Measurements from ENCODE around the gene BTG2. TPM values are rescaled to one million over a fixed set of nuclear protein-coding genes. Genes with fewer than 3 reads are reported as not detected.
A peak's percentile ranks its signal among the peaks of the same experiment; 100 is the strongest.

BTG2 gene
- total RNA-seq, 1 experiment from 2014 or later = 2.0 TPM

GRCh38 chr1:203273869-203274602 is 31.3 kb upstream of the BTG2 start:
- no peaks in the 10 kb centered on the region for H3K36me3 ChIP-seq
- H3K27me3 ChIP-seq = no peaks in the 10 kb centered on the region; the same call in 1 of the 2 replicates
- no peak for DNase-seq
- H3K9me3 ChIP-seq = no peaks in the 10 kb centered on the region
- H3K4me3 ChIP-seq = no peak overlapping the region

GRCh38 chr1:203274603-203275381 is 30.5 kb upstream of the BTG2 start:
- peak; percentile 76 for DNase-seq

GRCh38 chr1:203275656-203276272 is 29.6 kb upstream of the BTG2 start:
- H3K27me3 ChIP-seq = no peaks in the 10 kb centered on the region
- no peak overlapping the region for H3K4me3 ChIP-seq
- no peak for DNase-seq
- no peaks in the 10 kb centered on the region for H3K9me3 ChIP-seq
- no peaks in the 10 kb centered on the region for H3K36me3 ChIP-seq

More at GRCh38 chr1:203274603-203275381, 30.5 kb upstream of the BTG2 start:
- H3K4me3 ChIP-seq = no peak overlapping the region
- H3K9me3 ChIP-seq = no peaks in the 10 kb centered on the region
- H3K36me3 ChIP-seq = no peaks in the 10 kb centered on the region
- H3K27me3 ChIP-seq = no peaks in the 10 kb centered on the region; the same call in 1 of the 2 replicates

DNA sequence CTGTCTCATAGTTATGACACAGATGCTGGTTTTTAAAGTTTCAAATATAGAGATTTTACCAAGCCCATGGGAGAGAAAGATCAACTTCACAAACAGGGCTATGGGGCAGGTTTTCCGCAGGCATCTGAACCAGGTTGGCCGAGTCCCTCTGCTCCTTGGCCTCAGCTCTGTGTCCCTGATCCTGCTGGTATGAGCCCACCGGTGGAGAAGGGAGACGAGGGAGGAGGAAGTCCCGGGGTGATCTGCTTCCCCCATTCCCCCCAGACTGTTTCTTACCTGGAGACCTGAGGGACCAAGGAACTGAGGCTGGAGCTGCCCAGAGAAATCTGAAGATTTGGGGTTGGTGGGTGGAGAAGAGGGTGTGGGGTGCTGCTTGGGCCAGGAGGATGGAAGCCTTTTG is 28.9 kb upstream of the BTG2 start:
- Histone ChIP-seq H3K9me3 (no peaks in the 10 kb centered on the region), H3K36me3 (no peaks in the 10 kb centered on the region), H3K27me3 (no peaks in the 10 kb centered on the region), H3K4me3 (no peak overlapping the region)
- no peak for DNase-seq

DNA sequence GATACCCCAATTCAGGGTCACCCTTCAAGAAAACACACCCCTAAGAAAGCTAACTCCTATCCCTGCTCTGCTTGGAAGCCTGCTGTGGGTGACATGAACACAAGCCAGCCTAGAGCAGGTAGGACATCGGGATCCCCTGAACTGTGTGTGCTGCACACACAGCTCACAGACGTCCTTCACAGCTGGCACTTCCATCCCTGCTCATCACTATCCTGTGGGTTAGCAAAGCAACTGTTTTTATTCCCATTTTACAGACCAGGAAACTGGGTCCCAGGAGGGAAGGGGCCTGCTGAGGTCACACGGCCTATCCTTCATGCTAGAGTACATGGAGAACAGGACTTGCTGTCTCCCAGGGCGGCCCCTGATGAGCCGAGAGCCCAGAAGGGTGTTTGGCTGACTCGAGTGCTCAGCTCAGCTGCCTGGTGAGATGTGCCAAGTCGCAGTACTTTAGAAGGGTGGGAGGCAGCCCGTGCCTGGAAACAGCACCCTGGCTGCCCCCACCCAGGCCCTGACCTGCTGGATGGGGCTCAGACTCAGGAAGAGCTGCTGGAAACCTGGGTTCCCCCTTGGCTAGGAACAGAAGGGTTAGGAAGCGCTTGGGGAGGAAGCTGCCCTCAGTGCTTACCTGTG is 28.3 kb upstream of the BTG2 start:
- H3K4me3 ChIP-seq = no peak overlapping the region
- DNase-seq = no peak
- H3K36me3 ChIP-seq = no peaks in the 10 kb centered on the region
- H3K9me3 ChIP-seq = no peaks in the 10 kb centered on the region
- no peaks in the 10 kb centered on the region for H3K27me3 ChIP-seq

GRCh38 chr1:203278082-203278884 is 27.0 kb upstream of the BTG2 start:
- Histone ChIP-seq H3K4me3 (no peak overlapping the region), H3K9me3 (no peaks in the 10 kb centered on the region), H3K27me3 (no peaks in the 10 kb centered on the region), H3K36me3 (no peaks in the 10 kb centered on the region)
- DNase-seq = peak; percentile 79

- no peak for DNase-seq
- no peaks in the 10 kb centered on the region for H3K27me3 ChIP-seq
- no peaks in the 10 kb centered on the region for H3K36me3 ChIP-seq
- no peaks in the 10 kb centered on the region for H3K9me3 ChIP-seq
- H3K4me3 ChIP-seq = no peak overlapping the region
Measured at GRCh38 chr1:203278885-203279406, 26.4 kb upstream of the BTG2 start.

DNA sequence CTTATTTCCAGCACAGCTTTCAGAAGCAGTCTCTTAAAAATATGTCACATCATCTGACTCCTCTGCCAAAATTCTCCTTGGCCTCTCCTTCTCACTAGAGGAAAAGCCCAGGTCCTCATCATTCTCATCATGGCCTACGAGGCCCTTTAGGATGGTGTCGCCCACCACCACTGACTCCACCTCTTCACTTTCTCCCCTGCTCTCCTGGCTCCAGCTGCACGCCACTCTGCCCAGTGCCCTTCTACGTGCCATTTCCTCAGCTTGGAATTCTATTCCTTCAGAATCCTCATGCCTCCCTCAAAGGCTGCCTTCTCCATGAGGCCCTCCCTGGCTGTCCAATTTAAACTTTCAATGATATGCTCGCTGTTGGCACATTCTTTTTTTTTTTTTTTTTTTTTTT is 25.3 kb upstream of the BTG2 start:
- Histone ChIP-seq H3K4me3 (no peak overlapping the region), H3K9me3 (no peaks in the 10 kb centered on the region), H3K36me3 (no peaks in the 10 kb centered on the region), H3K27me3 (no peaks in the 10 kb centered on the region)
- no peak for DNase-seq

GRCh38 chr1:203281033-203281432 is 24.3 kb upstream of the BTG2 start:
- Histone ChIP-seq H3K4me3 (no peak overlapping the region), H3K9me3 (no peaks in the 10 kb centered on the region), H3K27me3 (no peaks in the 10 kb centered on the region), H3K36me3 (no peaks in the 10 kb centered on the region)
- DNase-seq = no peak

DNA sequence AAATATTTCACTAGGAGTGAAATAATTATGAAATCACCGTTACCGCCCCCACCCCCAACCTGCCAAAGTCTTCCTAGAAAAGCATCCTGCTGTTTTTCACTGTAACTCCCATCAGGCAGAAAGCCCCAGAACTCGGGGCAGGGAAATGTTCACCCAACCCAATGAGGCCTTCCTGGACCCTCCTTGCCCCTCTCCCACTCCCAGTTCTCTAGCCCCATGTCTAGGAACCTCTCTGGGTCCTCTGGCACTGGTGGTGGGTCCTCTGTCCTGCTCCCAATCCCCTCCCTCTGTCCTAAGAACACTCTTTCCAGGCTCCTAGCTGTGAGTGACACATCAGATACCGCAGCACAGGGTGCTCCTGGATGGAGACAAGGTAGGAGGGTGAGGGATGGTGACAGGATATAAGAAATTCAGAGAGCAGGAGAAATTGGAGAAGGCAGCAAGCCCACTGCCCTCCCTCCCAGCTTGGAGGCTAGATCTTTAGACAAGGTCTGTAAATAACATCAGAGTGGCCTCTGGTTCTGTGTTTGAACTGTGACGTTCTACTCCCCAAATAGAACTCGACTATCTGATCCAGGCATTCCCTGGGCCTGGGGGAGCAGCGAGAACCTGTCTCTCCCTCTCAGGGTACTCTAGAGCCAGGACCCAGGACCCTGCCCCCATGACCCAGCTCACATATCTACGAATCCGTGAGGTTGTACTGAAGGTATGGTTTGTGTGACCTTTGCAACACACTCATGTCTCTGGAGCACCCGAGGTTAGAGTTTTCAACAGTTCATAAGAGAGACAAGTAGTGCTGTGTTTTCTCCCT is 23.3 kb upstream of the BTG2 start:
- DNase-seq = no peak
- Histone ChIP-seq H3K27me3 (no peaks in the 10 kb centered on the region), H3K36me3 (no peaks in the 10 kb centered on the region), H3K9me3 (no peaks in the 10 kb centered on the region), H3K4me3 (no peak overlapping the region)

DNA sequence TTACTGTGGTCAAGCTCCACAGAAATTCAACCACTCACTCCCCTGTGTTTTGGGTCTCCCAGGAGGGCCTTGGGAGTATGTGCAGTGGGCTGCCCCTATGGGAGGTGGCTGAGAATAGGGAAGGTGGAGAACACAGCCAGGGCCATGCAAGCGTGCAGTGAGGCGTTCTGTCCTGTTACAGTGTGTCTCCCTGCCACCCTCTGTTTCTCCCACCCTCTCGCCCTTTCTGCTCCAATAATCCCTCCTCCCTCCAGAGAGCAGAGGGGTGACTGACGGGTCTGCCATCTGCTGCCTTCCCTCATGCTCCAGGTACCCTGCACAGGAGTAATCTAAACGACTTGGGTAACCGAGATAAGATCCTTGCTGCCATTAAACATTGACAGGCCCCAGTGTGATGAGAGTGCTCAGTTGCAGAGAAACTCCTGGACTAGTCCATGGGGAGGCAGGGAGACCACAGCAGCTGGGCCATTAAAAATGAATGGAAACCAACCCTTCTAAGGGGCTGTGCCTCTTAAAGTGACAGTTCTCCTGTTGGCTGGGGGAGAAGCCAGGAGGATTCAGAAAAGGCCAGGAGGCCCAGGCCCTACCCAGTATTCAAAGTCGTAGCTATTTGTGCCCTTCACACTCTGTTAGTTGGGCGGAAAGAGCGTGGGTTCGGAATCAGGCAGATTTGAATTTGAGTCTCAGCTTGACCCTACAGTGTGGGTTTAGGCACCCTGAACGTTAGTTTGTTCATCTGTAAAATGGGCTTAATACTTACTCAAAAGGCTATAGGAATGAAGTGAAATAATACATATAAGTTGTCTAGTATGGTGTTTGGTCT is 22.4 kb upstream of the BTG2 start:
- DNase-seq = no peak
- H3K27me3 ChIP-seq = no peaks in the 10 kb centered on the region

DNA sequence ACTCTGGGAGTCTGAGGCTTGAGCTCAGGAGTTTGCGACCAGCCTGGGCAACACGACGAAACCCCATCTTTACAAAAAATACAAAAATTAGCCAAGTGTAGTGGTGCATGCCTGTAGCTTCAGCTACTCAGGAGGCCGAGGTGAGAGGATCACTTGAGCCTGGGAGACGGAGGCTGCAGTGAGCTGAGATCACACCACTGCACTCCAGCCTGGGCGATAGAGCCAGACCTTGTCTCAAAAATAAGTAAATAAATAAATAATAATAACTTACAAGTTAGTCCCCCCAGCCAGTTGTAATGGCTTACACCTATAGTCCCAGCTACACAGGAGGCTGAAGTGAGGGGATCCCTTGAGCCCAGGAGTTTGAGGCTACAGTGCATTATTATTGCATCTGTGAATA is 21.7 kb upstream of the BTG2 start:
- no peaks in the 10 kb centered on the region for H3K9me3 ChIP-seq
- no peak for DNase-seq
- no peaks in the 10 kb centered on the region for H3K36me3 ChIP-seq
- H3K4me3 ChIP-seq = no peak overlapping the region
- H3K27me3 ChIP-seq = no peaks in the 10 kb centered on the region

More for the DNA sequence above, 22.4 kb upstream of the BTG2 start:
- no peaks in the 10 kb centered on the region for H3K36me3 ChIP-seq
- no peaks in the 10 kb centered on the region for H3K9me3 ChIP-seq
- H3K4me3 ChIP-seq = no peak overlapping the region

- DNase-seq = no peak
- no peaks in the 10 kb centered on the region for H3K27me3 ChIP-seq
Measured at GRCh38 chr1:203284411-203285123, 20.8 kb upstream of the BTG2 start.

More at GRCh38 chr1:203284411-203285123, 20.8 kb upstream of the BTG2 start:
- H3K4me3 ChIP-seq = no peak overlapping the region
- no peaks in the 10 kb centered on the region for H3K9me3 ChIP-seq
- no peaks in the 10 kb centered on the region for H3K36me3 ChIP-seq

All from MG63 (cell line).